BJ (cell line): Measurements from ENCODE around the gene CDC14A. TPM values are rescaled to one million over a fixed set of nuclear protein-coding genes. Genes with fewer than 3 reads are reported as not detected.

ENCODE experiments used
- CTCF ChIA-PET: fragments of 350-600 bp; formaldehyde crosslinking; extraction: SDS; loops from one replicate; lab custom pipeline; 2021; ENCODE audit warnings: antibody characterized with exemption, inconsistent platforms; lab: Yijun Ruan, JAX
- POLR2A ChIA-PET: fragments of 300-600 bp; sonication (Branson Sonifier 250); formaldehyde crosslinking; extraction: SDS; loops from one replicate; lab custom pipeline; 2021; ENCODE audit warnings: antibody characterized with exemption; lab: Charles Lee
- DNase-seq: peaks from one replicate; pipeline ENCODE4 v3.0.0-alpha.2; 2011; ENCODE audit warnings: low read depth
- H3K27me3 ChIP-seq: 2 replicates; pipeline ENCODE4 v1.6.0; 2011; ENCODE audit warnings: low read length; ENCODE audit not compliant: control insufficient read depth, insufficient read depth
- H3K36me3 ChIP-seq: 2 replicates; pipeline ENCODE4 v1.5.1; 2011; ENCODE audit warnings: low read length; ENCODE audit not compliant: control insufficient read depth, insufficient read depth
- H3K4me3 ChIP-seq: 2 replicates; pipeline ENCODE4 v1.5.1; 2011; ENCODE audit warnings: low read depth, mild to moderate bottlenecking, control low read depth, low read length
- CTCF ChIP-seq: IDR thresholded peaks from 2 replicates; pipeline ENCODE4 v1.5.1; 2011; ENCODE audit warnings: low read depth, mild to moderate bottlenecking, control low read depth, inconsistent platforms, low read length, moderate library complexity; ENCODE audit not compliant: insufficient read depth
- polyA plus RNA-seq: library from polyadenylated mRNA; depleted of rRNA; stranded (reverse); fragments of >200 nt; gene quantifications from 2 replicates; pipeline ENCODE4 v1.2.3, GENCODE V29; 2011; rRNA removed

The CDC14A gene
- polyA plus RNA-seq, 1 experiment = 1.6 TPM

- no peak for TF ChIP-seq CTCF
- Histone ChIP-seq H3K4me3 (no peak overlapping the region), H3K27me3 (no peaks in the 10 kb centered on the region), H3K36me3 (no peaks in the 10 kb centered on the region)
- CTCF ChIA-PET = no interaction called here
- POLR2A ChIA-PET = no interaction called here
- DNase-seq = no peak
These were observed 205.3 kb downstream of the CDC14A start for GRCh38 chr1:100557606-100557953.

DNA sequence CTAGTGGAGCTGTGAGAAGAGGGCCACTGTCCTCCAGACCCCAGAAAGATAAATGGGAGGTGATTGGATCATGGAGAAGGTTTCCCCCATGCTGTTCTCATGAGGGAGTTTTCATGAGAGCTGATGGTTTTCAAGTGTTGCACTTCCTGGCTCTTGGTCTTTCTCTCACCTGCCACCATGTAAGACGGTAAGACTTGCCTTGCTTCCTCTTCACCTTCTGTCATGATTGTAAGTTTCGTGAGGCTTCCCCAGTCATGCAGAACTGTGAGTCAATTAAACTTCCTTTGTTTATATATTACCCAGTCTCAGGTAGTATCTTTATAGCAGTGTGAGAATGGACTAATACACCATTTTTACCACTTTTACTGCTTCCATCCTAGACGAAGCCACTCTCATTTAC lies 213.2 kb downstream of the CDC14A start:
- no peak for TF ChIP-seq CTCF
- no peak overlapping the region for H3K4me3 ChIP-seq
- ChIA-PET POLR2A (no interaction called here), CTCF (no interaction called here)
- DNase-seq = no peak
- H3K27me3 ChIP-seq = no peaks in the 10 kb centered on the region
- no peaks in the 10 kb centered on the region for H3K36me3 ChIP-seq

DNA sequence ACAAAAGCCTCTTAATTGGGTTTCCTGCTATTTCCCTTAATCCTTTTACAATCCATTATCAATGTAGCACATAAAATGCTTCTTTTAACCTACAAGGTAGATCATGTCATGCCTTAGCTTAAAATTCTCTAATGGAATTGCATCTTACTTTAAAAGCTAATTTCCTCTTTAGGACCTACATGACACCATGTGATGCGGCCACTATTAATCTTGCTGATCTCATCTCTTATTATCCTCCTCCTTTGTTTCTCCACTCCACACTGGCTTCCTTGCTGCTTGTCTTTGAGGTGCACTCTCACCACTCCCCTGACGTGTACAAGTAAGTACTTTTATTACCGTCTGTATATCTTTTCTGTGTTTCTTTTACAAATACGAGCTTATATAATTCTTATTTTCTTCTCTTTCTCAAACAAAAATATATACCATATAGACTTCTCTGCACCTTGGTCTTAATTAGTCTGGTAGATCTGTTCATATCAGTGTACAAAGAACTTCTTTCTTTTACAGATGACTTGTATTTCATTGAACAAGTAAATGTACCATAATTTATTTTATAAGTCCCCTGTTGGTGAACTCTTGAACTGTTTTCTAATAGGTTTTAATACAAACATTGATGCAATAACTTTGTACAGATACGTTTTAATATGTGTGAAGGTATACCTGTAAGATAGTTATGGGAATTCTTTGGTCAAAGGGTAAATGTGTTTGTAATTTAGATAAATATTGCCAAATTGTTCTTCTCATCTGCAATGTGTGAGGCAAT lies 213.8 kb downstream of the CDC14A start:
- no peaks in the 10 kb centered on the region for H3K27me3 ChIP-seq
- POLR2A ChIA-PET = no interaction called here
- H3K4me3 ChIP-seq = no peak overlapping the region
- DNase-seq = no peak
- H3K36me3 ChIP-seq = no peaks in the 10 kb centered on the region
- no peak for TF ChIP-seq CTCF
- CTCF ChIA-PET = no interaction called here

- POLR2A ChIA-PET = no interaction called here
- CTCF ChIA-PET = no interaction called here
- H3K27me3 ChIP-seq = no peaks in the 10 kb centered on the region
- no peak for DNase-seq
- no peaks in the 10 kb centered on the region for H3K36me3 ChIP-seq
- H3K4me3 ChIP-seq = no peak overlapping the region
- TF ChIP-seq CTCF = no peak
These were observed 214.8 kb downstream of the CDC14A start for GRCh38 chr1:100567062-100567461.

Other genes starting within 250 kb of the CDC14A start
- gene SASS6, start 219.6 kb upstream of the CDC14A start, polyA plus RNA-seq = 0.72 and 1.6 TPM in 2 replicates
- gene TRMT13, start 219.3 kb upstream of the CDC14A start, polyA plus RNA-seq = 6.2 and 14.0 TPM in 2 replicates
- gene LRRC39, start 174.2 kb upstream of the CDC14A start, polyA plus RNA-seq = 0.28 and 0.33 TPM in 2 replicates
- 3.5 and 7.9 TPM in 2 replicates for gene DBT, start 102.7 kb upstream of the CDC14A start, polyA plus RNA-seq
- gene RTCA, start 86.3 kb upstream of the CDC14A start, polyA plus RNA-seq = 28.6 and 33.9 TPM in 2 replicates
- gene GPR88, start 185.6 kb downstream of the CDC14A start, polyA plus RNA-seq = not detected in 2 replicates